HG02885 (cell line): Measurements from ENCODE around the gene NPHS1.
"Not testable (repeated sequence)": the region's sequence is repeated elsewhere in the genome, so short reads cannot be mapped to it uniquely, and the experiment has no call there.

Experiments
- ATAC-seq: cut with Tn5 transposase; IDR thresholded peaks from one replicate; pipeline ENCODE4 v1.9.1; 2021; ENCODE audit warnings: mild to moderate bottlenecking; ENCODE audit not compliant: unreplicated experiment, poor library complexity

Gene NPHS1

GRCh38 chr19:35824150-35824549 is 28.2 kb downstream of the NPHS1 start:
- ATAC-seq = no peak

- no peak for ATAC-seq
Observed at GRCh38 chr19:35822579-35822978, 29.7 kb downstream of the NPHS1 start.

GRCh38 chr19:35818445-35818844 is 33.9 kb downstream of the NPHS1 start:
- no peak for ATAC-seq

- no peak for ATAC-seq
Observed at GRCh38 chr19:35816846-35817245, 35.5 kb downstream of the NPHS1 start.

GRCh38 chr19:35816262-35816661 is 36.0 kb downstream of the NPHS1 start:
- ATAC-seq = no peak

GRCh38 chr19:35813043-35813890 is 39.0 kb downstream of the NPHS1 start:
- ATAC-seq = no peak

GRCh38 chr19:35812220-35813042 is 39.9 kb downstream of the NPHS1 start, which contains the start of gene PRODH2:
TSS of gene PRODH2 (minus strand) at chr19:35812845. CDS start at chr19:35812805, 40 bp downstream.
- ATAC-seq = no peak

- ATAC-seq = no peak
Observed at GRCh38 chr19:35811317-35812219, 40.7 kb downstream of the NPHS1 start.

GRCh38 chr19:35807633-35808032 is 44.7 kb downstream of the NPHS1 start:
- no peak for ATAC-seq

- no peak for ATAC-seq
Observed at GRCh38 chr19:35806597-35806996, 45.7 kb downstream of the NPHS1 start.

- ATAC-seq = no peak
Observed at GRCh38 chr19:35805526-35806102, 46.7 kb downstream of the NPHS1 start.

- no peak for ATAC-seq
Observed at GRCh38 chr19:35801828-35802227, 50.5 kb downstream of the NPHS1 start.

GRCh38 chr19:35797663-35798062 is 54.6 kb downstream of the NPHS1 start:
- no peak for ATAC-seq

- ATAC-seq = no peak
Observed at GRCh38 chr19:35796645-35797542, 55.4 kb downstream of the NPHS1 start.

- not testable (repeated sequence) for ATAC-seq
Observed at GRCh38 chr19:35795564-35795963, 56.7 kb downstream of the NPHS1 start.

- no peak for ATAC-seq
Observed at GRCh38 chr19:35793381-35794165, 58.7 kb downstream of the NPHS1 start.

- ATAC-seq = no peak
Observed at GRCh38 chr19:35792888-35793287, 59.4 kb downstream of the NPHS1 start.

- ATAC-seq = no peak
Observed at GRCh38 chr19:35792312-35792711, 60.0 kb downstream of the NPHS1 start.
